Ammon's horn (tissue), 1 donor: ENCODE results near the gene RAPH1.
A peak's percentile ranks its signal among the peaks of the same experiment; 100 is the strongest.

Experiments
- DNase-seq: peaks from one replicate; pipeline ENCODE4 v3.0.0-alpha.2; 2016; ENCODE audit warnings: low spot score

RAPH1 gene

DNA sequence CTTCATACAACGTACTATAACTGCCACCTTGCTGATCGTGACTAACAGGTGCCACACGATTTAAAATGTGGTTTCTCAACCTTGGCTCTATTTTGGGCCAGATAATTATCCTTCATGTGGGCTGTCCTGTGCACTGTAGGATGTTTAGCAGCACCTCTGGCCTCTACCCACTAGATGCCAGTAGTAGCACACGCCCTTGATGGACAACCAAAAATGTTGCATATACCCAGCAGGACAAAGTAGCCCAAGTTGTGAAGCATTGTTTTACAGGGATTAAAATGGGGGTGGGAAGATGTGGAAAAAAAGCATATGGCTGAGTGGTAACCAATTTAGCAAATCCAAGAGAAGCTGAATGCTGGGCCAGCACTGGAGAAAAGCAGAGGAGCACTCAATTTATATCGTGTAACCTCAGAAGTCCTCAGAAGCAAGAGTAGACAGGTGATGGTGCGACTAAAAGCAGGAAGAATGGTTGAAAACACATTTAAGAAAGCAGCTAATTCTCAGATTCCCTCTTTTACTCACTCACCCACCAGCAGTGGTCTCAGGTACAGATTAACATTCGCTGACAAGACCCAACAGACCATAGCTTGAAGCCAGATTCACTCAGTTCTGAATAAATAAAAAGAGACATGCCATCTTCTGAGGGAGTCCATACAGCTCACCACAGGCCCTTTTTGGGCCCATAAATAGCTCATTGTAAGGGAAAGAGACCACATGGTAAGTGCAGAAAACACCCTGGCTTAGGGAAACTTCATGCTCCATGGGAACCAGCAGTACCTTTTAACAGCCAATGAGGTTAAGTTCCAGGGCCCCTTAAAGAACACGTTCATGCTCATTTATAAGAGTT lies 50.6 kb downstream of the RAPH1 start:
- DNase-seq = peak; percentile 73

DNA sequence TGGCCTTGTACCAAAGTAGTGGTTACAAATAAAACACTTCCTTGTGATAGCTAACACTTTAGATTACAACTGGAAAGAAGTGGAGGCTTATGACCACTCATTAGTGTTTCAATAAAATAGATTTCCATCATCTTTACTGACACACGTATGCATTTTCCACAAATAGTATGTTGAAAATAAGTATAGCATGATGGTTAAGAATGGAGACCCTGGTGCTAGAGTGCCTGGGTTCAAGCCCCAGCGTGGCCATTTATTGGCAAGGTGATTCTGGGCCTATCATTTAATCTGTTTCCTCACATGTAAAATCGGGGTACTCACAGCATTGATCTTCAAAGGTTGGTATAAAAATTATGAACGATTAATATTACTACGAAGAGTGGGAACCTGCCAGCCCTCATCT lies 54.5 kb downstream of the RAPH1 start:
- no peak for DNase-seq

- DNase-seq = no peak
Observed at GRCh38 chr2:203476881-203477280, 58.2 kb downstream of the RAPH1 start.

DNA sequence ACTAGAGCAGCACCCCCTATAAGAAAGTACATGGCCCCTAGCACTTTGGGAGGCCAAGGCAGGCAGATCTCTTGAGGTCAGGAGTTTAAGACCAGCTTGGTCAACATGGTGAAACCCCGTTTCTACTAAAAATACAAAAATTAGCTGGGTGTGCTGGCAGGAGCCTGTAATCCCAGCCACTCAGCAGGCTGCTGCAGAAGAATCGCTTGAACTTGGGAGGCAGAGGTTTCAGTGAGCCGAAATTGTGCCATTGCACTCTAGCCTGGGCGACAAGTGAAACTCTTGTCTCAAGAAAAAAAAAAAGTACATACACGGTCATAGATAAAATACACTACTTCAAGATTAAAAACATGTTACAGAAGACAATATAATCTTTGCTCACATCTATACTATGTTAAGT lies 63.8 kb downstream of the RAPH1 start:
- no peak for DNase-seq

DNA sequence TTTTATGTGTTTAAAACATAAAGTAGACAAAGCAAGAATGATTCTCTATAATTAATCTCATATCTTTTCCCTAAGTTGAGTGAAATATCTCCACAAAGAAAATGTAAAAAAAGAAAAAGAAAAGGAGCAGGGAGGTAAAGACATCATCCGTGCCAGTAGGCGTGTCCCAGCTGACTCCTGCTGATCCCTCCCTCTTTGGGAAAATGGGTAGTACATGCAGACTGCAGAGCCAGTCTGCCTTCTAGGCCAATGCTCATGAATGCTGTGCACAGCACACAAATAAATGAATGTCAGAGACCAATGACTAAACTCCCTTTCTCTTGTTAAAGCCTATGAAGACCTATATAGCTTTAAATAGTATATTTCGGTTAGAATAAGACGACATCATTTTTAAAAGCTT lies 64.7 kb downstream of the RAPH1 start:
- no peak for DNase-seq

DNA sequence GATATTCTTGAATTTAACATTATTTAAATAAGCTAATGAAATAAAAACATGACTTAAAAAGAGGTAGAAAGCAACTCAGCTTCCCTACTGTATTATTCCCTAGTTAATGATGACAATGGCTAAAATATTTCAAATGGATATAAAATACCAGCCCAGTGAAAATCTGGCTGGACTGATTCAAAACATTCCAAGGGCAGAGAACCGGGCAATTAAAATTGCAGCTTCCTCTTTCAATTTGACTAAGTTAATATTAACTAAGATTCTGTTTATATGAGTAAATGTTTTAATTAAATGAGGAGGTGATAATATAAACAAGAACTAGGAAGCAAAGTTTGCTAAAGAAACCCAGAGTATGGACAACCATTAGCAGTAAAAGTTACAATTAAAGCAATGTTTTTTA lies 65.6 kb downstream of the RAPH1 start:
- DNase-seq = no peak

- DNase-seq = no peak
Observed at GRCh38 chr2:203463266-203463678, 71.8 kb downstream of the RAPH1 start.

DNA sequence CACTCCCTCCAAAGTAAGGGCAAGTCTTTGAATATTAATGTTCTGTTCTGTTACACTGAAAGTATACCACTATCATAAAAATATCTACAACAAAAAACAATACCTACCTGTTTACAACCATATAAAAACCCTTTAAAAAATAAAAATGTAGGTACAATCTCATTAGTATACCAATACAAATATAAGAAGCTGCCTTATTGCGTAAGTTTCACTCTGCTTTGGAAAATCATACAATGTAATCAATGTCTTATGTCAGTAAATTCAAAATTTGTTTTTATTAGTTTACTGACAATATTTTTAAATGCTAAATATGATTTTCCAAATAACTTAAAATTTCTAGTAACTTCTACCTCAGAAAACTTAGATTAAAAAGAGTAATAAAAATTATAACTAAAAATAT lies 72.8 kb downstream of the RAPH1 start:
- DNase-seq = no peak

DNA sequence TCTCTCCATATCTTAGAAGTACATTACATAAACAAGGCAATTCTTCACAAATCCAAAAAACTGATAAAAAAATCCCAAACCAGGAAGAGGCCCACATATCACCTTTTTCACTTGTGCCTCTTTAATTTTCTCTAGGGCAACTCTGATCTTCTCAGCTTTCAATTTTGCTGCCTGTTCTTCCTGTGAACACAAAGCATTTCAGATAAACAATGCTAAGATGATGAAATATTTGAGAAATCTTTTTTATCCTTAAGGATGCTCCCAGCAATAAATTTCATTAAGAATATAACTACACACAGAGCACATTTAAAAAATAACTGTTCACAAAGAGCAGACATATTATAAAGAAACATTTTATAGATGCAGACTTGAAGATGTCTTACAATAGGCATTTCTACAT lies 73.4 kb downstream of the RAPH1 start:
- DNase-seq = no peak

GRCh38 chr2:203455209-203455608 lies 79.9 kb downstream of the RAPH1 start:
- DNase-seq = no peak

- DNase-seq = peak; percentile 78
Observed at GRCh38 chr2:203453858-203454451, 81.1 kb downstream of the RAPH1 start.

GRCh38 chr2:203451689-203452088 lies 83.4 kb downstream of the RAPH1 start:
- no peak for DNase-seq

GRCh38 chr2:203451011-203451410 lies 84.1 kb downstream of the RAPH1 start:
- no peak for DNase-seq

DNA sequence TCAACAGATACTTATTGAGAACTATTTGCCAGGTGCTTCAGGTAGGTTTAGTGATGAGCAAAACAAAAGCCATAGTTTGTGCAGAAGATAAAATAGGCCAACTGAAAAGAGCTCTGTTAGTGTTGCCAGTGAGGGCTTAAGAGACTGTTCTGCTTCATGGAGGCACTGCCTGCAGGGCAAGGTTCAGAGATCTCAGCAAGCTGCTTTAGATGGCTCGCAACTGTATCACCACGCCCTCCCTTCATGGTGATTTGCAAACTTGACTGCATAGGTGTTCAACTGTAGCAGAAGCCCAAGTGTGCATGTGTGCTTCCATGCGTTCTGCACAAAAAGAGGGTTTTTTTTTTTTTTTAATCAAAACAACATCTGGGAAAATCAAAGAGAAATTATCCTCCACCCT lies 84.5 kb downstream of the RAPH1 start:
- DNase-seq = no peak

DNA sequence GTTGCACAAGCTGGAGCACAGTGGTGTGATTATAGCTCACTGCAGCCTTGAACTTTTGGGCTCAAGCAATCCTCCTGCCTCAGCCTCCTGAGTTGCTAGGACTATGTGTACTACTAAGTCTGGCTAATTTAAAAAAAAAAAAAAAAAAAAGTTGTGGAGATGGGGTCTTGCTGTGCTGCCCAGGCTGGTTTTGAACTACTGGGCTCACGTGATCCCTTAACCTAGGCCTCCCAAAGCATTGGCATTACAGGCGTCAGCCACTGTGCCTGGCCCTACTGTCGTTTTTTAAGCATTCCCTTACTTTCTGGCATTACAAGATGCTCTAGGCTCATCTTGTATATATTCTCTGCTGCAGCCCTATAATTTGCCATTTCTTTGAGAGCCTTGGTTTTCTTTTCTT lies 88.3 kb downstream of the RAPH1 start:
- no peak for DNase-seq

DNA sequence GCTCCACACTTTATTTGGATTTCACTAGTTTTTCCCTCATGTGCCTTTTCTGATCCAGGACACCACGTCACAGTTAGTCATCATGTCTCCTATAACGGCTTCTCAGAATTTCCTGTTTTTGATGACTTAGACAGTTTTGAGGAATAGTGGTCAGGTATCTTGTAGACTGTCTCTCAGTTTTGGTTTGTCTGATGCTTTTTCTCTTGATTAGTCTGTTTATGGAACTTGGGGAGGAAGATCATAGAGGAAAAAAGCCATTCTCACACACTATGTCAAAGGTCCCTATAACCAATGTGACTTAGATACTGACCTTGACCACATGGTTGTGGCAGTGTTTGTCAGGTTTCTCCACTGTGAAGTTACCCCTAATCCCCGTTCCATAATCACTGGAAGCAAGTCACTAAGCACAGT lies 89.0 kb downstream of the RAPH1 start:
- DNase-seq = no peak

- no peak for DNase-seq
Observed at GRCh38 chr2:203444738-203445137, 90.4 kb downstream of the RAPH1 start.

DNA sequence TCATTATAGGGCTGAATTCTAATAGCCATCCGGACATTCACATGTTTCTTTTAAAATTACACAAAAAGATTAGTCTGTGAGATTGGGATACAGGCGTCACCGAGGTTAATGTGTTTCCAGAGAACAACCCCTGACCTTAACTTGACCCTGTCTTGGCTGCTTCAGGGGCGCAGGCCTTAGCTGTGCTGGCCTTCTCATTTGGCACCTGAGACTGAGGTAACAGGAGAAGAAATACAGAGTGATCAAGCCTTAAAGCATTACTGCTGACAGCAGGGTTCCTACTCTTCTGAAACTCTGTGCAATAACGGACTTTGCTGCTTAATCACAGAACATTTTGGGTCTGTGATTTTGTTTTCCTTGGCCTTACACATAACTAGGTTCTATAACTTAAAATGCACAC lies 92.6 kb downstream of the RAPH1 start:
- DNase-seq = no peak

DNA sequence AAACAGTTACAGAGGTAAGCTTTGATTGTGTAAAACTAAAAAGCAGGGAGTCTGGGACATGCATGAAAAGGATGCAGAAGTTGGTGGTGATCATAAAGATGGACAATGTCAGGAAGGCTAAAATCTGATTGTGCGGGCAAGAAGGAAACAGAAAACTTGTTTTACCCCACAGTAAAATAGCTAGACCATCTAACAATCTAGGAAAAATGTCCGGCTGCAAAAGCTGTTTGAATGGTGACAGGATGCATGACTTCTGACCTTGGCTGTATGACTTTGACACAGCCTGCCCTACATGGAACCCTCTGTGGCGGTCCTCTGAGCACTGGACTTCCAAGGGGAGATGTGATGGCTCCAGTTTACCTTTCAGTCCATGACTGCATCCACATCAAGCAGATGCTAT lies 93.6 kb downstream of the RAPH1 start:
- no peak for DNase-seq

GRCh38 chr2:203440671-203441070 lies 94.4 kb downstream of the RAPH1 start:
- DNase-seq = peak; percentile 26

DNA sequence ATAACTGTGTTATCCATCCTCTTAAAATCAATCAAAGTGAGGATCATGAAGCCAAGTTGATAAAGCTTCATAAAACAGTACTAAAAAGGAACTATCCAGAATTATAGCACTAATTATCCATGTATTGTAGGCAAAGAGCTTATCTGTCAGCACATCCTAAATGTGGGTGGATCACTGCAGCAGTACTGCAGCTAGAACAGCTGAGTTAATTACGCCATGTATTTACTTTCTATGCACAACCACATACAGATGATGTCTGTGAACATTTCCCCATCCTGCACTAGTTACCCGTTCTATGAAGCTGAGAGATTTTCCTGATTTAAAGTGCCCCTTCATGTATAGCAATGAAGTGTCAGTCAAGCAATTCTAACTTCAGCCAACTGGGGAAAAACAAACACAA lies 96.6 kb downstream of the RAPH1 start:
- DNase-seq = peak; percentile 63

DNA sequence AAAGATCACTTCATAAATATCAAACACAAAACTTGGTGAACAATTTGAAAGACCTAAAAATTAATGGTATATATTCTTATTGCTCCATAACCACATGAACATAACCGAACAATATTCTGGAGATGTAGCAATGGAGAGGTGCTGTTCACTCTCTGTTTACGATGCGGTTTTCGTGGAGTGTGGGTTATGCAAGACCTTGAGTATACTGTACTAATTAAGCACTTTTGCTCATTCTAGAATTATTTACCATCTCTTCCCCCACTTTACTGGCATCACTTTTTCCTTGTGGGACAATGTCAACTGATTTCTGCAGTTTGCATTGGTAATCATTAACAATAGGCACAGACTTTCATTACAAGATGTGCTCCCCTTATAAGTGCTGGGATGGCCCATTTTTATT lies 97.6 kb downstream of the RAPH1 start:
- no peak for DNase-seq

DNA sequence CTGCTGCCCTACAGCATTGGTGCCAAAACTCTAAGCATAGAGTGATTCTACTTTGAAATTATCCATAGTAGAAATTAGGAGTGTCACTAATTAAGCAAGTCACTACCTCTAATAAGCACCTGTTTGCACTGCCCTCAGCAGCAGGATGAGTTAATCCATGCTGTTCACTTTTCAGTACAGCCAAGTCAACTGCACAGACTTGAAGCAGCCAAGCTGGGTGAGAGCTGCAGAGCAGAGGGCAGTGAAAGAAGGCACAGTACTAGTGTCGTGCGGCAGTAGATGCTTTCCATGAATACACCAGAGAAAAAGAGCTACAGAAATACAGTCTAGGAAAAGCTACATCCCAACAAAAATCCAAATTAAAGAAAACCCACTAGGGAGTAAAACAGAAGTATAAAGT lies 98.6 kb downstream of the RAPH1 start:
- peak; percentile 30 for DNase-seq

DNA sequence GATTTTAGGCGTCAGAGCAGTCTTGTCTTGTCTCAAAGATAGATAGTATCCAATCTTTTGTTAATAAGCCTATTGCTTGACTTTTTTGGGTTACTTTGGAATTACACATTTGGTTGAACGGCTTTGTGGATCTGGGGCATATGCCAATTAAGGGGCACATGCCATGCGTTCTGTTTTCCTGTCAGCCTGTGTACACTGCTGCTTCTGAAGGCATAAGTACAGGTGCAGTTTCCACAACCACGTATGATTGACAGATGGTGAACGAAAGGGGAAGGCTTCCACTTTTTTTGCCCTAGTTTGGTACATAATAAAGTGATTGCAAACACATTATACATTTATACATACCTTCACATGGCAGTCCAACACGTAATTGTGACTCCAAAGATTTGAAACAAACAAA lies 102.3 kb downstream of the RAPH1 start:
- no peak for DNase-seq
